PFSK-1 (cell line): ENCODE data around the gene LILRB3.

Experiments
- POLR2AphosphoS5 ChIP-seq: IDR thresholded peaks from 2 replicates; pipeline ENCODE4 v1.6.1; 2012; ENCODE audit warnings: low read depth, mild to moderate bottlenecking, control low read depth, low read length, moderate library complexity
- SIN3A ChIP-seq: IDR thresholded peaks from 2 replicates; pipeline ENCODE4 v1.6.1; 2012; ENCODE audit warnings: mild to moderate bottlenecking, low read length, moderate library complexity, borderline replicate concordance; ENCODE audit not compliant: insufficient read depth

- no peak for TF ChIP-seq POLR2AphosphoS5
- TF ChIP-seq SIN3A: no peak
Measured at GRCh38 chr19:54254195-54254906, 31.5 kb upstream of the LILRB3 start.
